ENCODE data around the gene ATM. TPM values are rescaled to one million over a fixed set of nuclear protein-coding genes. Genes with fewer than 3 reads are reported as not detected.
"Not testable (repeated sequence)": the region's sequence is repeated elsewhere in the genome, so short reads cannot be mapped to it uniquely, and the experiment has no call there.

The ATM gene
- total RNA-seq, 1 experiment from 2014 or later, result 39.5 TPM

- H3K36me3 Mint-ChIP-seq (ENCODE audit: insufficient read depth, unreplicated experiment), result no peaks in the 10 kb centered on the region
Measured at GRCh38 chr11:108392353-108392752, 169.5 kb downstream of the ATM start.

GRCh38 chr11:108393046-108393445 lies 170.2 kb downstream of the ATM start:
- Mint-ChIP-seq H3K4me1 (ENCODE audit: low read depth, unreplicated experiment) (no peaks in the 10 kb centered on the region), H3K9me3 (ENCODE audit: low read depth, unreplicated experiment) (no peaks in the 10 kb centered on the region), H3K4me3 (ENCODE audit: low read depth, unreplicated experiment) (no peak overlapping the region), H3K27me3 (ENCODE audit: unreplicated experiment) (no peaks in the 10 kb centered on the region), H3K36me3 (ENCODE audit: insufficient read depth, unreplicated experiment) (no peaks in the 10 kb centered on the region), H3K27ac (ENCODE audit: unreplicated experiment) (no peak overlapping the region)
- CTCF ChIA-PET, result no interaction called here
- intact Hi-C loops (cut with micrococcal nuclease; ENCODE audit: unreplicated experiment), result no loop called here
- BruUV-seq (replicated peaks), result no TSS peak
- DNase-seq, result no peak
- TF ChIP-seq, protein P1, sequence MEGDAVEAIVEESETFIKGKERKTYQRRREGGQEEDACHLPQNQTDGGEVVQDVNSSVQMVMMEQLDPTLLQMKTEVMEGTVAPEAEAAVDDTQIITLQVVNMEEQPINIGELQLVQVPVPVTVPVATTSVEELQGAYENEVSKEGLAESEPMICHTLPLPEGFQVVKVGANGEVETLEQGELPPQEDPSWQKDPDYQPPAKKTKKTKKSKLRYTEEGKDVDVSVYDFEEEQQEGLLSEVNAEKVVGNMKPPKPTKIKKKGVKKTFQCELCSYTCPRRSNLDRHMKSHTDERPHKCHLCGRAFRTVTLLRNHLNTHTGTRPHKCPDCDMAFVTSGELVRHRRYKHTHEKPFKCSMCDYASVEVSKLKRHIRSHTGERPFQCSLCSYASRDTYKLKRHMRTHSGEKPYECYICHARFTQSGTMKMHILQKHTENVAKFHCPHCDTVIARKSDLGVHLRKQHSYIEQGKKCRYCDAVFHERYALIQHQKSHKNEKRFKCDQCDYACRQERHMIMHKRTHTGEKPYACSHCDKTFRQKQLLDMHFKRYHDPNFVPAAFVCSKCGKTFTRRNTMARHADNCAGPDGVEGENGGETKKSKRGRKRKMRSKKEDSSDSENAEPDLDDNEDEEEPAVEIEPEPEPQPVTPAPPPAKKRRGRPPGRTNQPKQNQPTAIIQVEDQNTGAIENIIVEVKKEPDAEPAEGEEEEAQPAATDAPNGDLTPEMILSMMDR (IDR thresholded peaks at IDR 0.05; ENCODE audit: unreplicated experiment), result no peak

More at GRCh38 chr11:108392353-108392752, 169.5 kb downstream of the ATM start:
- H3K4me3 Mint-ChIP-seq (ENCODE audit: low read depth, unreplicated experiment), result no peak overlapping the region
- no peak overlapping the region for H3K27ac Mint-ChIP-seq (ENCODE audit: unreplicated experiment)
- CTCF ChIA-PET, result no interaction called here
- H3K9me3 Mint-ChIP-seq (ENCODE audit: low read depth, unreplicated experiment), result no peaks in the 10 kb centered on the region
- no peaks in the 10 kb centered on the region for H3K4me1 Mint-ChIP-seq (ENCODE audit: low read depth, unreplicated experiment)
- BruUV-seq (replicated peaks), result no TSS peak
- DNase-seq, result no peak
- TF ChIP-seq, protein P1 (IDR thresholded peaks at IDR 0.05; ENCODE audit: unreplicated experiment), result no peak
- no peaks in the 10 kb centered on the region for H3K27me3 Mint-ChIP-seq (ENCODE audit: unreplicated experiment)
- intact Hi-C loops (cut with micrococcal nuclease; ENCODE audit: unreplicated experiment), result no loop called here

- no peaks in the 10 kb centered on the region for H3K36me3 Mint-ChIP-seq (ENCODE audit: insufficient read depth, unreplicated experiment)
- intact Hi-C loops (cut with micrococcal nuclease; ENCODE audit: unreplicated experiment), result no loop called here
- no peak overlapping the region for H3K27ac Mint-ChIP-seq (ENCODE audit: unreplicated experiment)
- CTCF ChIA-PET, result no interaction called here
- no peaks in the 10 kb centered on the region for H3K4me1 Mint-ChIP-seq (ENCODE audit: low read depth, unreplicated experiment)
- no peaks in the 10 kb centered on the region for H3K27me3 Mint-ChIP-seq (ENCODE audit: unreplicated experiment)
- BruUV-seq (replicated peaks), result no TSS peak
- TF ChIP-seq, protein P1 (IDR thresholded peaks at IDR 0.05; ENCODE audit: unreplicated experiment), result no peak
- H3K4me3 Mint-ChIP-seq (ENCODE audit: low read depth, unreplicated experiment), result no peak overlapping the region
- H3K9me3 Mint-ChIP-seq (ENCODE audit: low read depth, unreplicated experiment), result no peaks in the 10 kb centered on the region
- no peak for DNase-seq
Measured at GRCh38 chr11:108394744-108395284, 171.9 kb downstream of the ATM start.

GRCh38 chr11:108396672-108397071 lies 173.8 kb downstream of the ATM start:
- CTCF ChIA-PET; intact Hi-C loops (cut with micrococcal nuclease; ENCODE audit: unreplicated experiment); BruUV-seq (replicated peaks): not testable (repeated sequence)

GRCh38 chr11:108398439-108398838 lies 175.6 kb downstream of the ATM start:
- CTCF ChIA-PET, result no interaction called here
- TF ChIP-seq, protein P1 (IDR thresholded peaks at IDR 0.05; ENCODE audit: unreplicated experiment), result no peak
- intact Hi-C loops (cut with micrococcal nuclease; ENCODE audit: unreplicated experiment), result no loop called here
- no TSS peak for BruUV-seq (replicated peaks)
- Mint-ChIP-seq H3K27ac (ENCODE audit: unreplicated experiment) (no peak overlapping the region), H3K4me3 (ENCODE audit: low read depth, unreplicated experiment) (no peak overlapping the region), H3K36me3 (ENCODE audit: insufficient read depth, unreplicated experiment) (no peaks in the 10 kb centered on the region), H3K9me3 (ENCODE audit: low read depth, unreplicated experiment) (no peaks in the 10 kb centered on the region), H3K4me1 (ENCODE audit: low read depth, unreplicated experiment) (no peaks in the 10 kb centered on the region), H3K27me3 (ENCODE audit: unreplicated experiment) (no peaks in the 10 kb centered on the region)
- no peak for DNase-seq

More at GRCh38 chr11:108396672-108397071, 173.8 kb downstream of the ATM start:
- H3K27ac Mint-ChIP-seq (ENCODE audit: unreplicated experiment); H3K9me3 Mint-ChIP-seq (ENCODE audit: low read depth, unreplicated experiment); H3K4me1 Mint-ChIP-seq (ENCODE audit: low read depth, unreplicated experiment); H3K36me3 Mint-ChIP-seq (ENCODE audit: insufficient read depth, unreplicated experiment); H3K27me3 Mint-ChIP-seq (ENCODE audit: unreplicated experiment); DNase-seq; H3K4me3 Mint-ChIP-seq (ENCODE audit: low read depth, unreplicated experiment): not testable (repeated sequence)
